ENCODE results near the gene REPIN1.
A peak's percentile ranks its signal among the peaks of the same experiment; 100 is the strongest.

The REPIN1 gene

DNA sequence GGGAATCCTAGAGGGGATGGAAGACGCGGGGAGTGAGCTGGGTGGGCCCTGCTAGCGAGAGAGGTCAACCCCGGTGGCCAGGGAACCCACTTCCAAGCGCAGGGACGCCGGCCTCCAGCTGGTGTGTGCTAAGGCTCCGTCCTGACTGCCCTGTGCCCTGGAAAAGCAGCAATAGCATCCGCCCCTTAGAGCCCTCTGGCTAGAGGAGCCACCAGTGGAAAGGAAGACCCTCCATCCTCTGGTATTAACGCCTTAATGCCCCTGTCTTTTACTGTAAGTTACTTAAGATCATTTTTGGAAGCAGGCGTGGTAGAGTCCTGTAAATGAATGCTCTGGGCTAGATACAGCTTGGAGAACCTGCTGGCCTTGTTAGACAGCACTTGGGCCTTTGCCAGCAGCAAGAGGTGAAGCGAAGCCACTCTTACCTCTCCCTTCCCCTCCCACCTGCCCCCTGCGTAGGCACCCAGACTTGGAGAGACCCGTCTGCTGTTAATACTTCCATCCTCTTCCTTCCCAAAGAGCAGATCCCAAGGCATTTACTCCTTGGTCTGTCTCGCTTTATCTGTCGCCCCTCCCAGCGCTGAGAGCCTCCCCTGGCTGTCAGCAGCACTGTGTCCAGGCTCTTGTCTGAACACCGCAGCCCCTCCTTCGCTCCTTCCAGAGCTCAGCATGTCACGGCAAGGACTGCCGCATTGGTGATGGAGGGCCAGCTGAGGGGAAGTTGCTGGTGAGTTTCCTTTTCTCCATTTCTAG lies 4.6 kb downstream of the REPIN1 start:
- TF ChIP-seq, protein P1, sequence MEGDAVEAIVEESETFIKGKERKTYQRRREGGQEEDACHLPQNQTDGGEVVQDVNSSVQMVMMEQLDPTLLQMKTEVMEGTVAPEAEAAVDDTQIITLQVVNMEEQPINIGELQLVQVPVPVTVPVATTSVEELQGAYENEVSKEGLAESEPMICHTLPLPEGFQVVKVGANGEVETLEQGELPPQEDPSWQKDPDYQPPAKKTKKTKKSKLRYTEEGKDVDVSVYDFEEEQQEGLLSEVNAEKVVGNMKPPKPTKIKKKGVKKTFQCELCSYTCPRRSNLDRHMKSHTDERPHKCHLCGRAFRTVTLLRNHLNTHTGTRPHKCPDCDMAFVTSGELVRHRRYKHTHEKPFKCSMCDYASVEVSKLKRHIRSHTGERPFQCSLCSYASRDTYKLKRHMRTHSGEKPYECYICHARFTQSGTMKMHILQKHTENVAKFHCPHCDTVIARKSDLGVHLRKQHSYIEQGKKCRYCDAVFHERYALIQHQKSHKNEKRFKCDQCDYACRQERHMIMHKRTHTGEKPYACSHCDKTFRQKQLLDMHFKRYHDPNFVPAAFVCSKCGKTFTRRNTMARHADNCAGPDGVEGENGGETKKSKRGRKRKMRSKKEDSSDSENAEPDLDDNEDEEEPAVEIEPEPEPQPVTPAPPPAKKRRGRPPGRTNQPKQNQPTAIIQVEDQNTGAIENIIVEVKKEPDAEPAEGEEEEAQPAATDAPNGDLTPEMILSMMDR (IDR thresholded peaks at IDR 0.05; ENCODE audit: extremely low read depth, missing control alignments), result no peak
- peak; percentile 23 for DNase-seq (ENCODE audit: low spot score)

DNA sequence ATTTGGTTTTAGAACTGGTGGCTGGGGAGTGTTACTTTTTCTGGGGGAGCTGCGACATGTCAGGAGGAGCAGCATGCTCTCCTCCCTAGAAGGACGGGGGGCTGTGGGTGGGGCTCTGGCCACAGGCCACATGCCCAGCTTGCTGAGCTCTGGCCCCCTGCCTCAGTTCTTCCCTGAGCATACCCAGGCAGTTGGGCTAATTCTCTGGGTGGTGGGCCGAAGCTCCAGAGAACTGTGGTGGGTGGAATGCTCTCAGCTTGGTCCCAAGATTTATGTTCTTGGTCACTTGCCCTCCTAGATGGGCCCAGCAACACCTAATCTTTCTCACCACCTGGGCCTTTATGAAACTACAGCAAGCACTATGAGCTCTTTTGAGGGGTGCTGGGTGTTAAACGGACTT lies 5.4 kb downstream of the REPIN1 start:
- no peak for DNase-seq (ENCODE audit: low spot score)
- TF ChIP-seq, protein P1 (IDR thresholded peaks at IDR 0.05; ENCODE audit: extremely low read depth, missing control alignments), result no peak

DNA sequence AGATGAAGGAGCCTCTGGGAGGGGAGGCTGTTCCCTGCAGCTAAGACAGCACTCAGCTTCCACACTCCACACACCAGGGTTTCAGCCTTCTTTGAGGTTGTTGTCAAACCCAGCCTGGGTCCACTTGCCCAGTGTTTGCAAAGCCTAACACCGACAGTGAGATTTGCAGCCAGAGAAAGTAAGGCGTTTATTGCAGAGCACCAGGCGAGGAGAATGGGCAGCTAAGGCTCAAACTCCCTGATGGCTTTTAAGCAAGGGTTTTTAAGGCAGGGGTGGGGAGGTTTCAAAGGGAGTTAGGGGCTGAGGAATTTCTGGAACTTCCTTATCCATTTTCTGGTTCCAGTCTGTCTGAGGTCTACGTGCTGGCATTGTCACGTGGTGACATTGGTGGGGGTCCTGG lies 5.8 kb downstream of the REPIN1 start:
- TF ChIP-seq, protein P1 (IDR thresholded peaks at IDR 0.05; ENCODE audit: extremely low read depth, missing control alignments), result no peak

DNA sequence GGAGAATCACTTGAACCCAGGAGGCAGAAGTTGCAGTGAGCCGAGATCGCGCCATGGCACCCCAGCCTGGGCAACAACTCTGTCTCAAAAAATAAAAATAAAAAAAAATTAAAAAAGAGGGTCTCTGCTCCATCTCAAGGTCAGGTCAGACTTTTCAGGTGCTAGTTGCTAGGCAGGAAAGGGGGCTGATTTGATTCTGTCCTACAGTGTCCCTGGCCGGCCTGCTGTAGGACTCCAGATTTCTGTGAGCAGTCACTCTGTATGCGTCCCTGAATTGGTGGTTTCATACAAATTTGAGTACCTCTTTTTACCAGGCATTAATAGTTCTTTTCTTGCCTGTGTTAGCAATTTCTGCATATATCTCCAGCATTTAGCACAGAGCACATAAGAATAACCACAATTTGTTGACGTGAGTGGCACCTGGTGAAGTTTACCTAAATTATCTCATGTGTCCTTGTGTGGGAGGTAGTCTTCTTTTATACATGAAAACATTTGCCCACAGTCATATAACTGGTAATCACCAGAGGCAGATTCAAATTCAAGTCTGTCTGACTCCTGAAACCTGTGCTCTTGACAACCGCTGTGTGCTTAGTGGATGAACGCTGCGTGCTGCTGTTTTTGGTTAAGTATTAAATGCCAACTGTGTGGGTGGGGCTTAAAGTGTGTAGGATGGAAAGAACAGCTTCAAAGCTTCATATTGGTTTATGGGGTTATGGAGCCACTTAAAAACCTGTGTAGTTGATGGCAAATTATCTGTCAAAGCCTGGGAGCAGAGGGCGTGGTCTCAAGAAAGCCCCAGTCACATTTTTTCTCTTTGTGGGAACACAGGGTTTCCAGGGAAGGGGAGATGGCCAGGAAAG lies 7.3 kb downstream of the REPIN1 start:
- DNase-seq (ENCODE audit: low spot score), result peak; percentile 69
- TF ChIP-seq, protein P1 (IDR thresholded peaks at IDR 0.05; ENCODE audit: extremely low read depth, missing control alignments), result no peak

More for the DNA sequence above, 5.8 kb downstream of the REPIN1 start:
- DNase-seq (ENCODE audit: low spot score), result no peak

DNA sequence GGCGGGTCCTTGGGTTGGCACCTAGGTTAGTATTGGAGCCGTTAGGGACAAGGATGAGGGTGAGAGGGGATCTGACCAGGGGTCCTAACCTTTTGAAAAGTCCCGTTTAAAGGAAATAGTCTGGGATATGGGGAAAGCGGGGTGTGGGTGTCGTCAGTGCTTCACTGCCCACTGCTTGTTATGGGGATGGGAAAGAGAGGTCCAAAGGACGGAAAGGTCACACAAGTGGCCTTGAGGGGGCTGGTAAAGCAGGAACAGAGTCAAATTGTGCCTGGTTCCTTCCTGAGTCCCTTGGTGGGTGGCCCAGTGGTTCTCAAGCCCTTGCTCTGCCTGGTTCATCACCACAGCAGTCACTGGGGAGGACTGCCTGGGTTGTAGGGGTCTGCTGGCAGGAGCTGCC lies 7.9 kb downstream of the REPIN1 start:
- TF ChIP-seq, protein P1 (IDR thresholded peaks at IDR 0.05; ENCODE audit: extremely low read depth, missing control alignments), result no peak
- no peak for DNase-seq (ENCODE audit: low spot score)

DNA sequence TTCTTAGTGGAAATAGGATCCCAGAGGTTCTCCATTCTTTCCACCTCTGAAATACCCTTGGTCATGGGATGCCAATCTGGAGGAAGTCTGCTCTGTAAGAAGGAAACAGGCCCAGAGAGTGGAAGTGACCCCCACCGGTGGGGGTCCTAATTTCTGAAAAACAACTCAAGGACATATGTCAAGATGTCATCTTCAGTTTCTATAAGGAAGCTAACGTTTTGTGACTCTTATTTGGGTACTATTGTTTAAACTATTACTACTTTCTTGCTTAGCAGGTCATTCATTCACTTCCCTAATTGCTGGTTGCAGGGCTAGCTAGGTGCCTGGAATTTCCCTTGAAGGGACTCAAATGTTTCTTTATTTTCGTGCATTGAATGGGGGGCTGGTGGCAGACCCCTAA lies 8.6 kb downstream of the REPIN1 start:
- no peak for DNase-seq (ENCODE audit: low spot score)

More for the DNA sequence above, 8.6 kb downstream of the REPIN1 start:
- TF ChIP-seq, protein P1 (IDR thresholded peaks at IDR 0.05; ENCODE audit: extremely low read depth, missing control alignments), result no peak
